Keratinocyte (primary cell): Measurements from ENCODE around the gene IL17A. TPM values are rescaled to one million over a fixed set of nuclear protein-coding genes. Genes with fewer than 3 reads are reported as not detected.

Source experiments
- DNase-seq: peaks from one replicate; pipeline ENCODE4 v3.0.0-alpha.2; 2011; ENCODE audit warnings: low read depth, missing footprints, low spot score
- FAIRE-seq: peaks from 2 replicates; lab custom pipeline; 2011; peaks lifted over from hg19 to GRCh38; lab: Jason Lieb, UNC
- H2AFZ ChIP-seq: 2 replicates; pipeline ENCODE4 v1.6.0; 2012; ENCODE audit warnings: low read length, control low read depth, inconsistent platforms; ENCODE audit not compliant: control insufficient read depth
- H3K27ac ChIP-seq: 2 replicates; pipeline ENCODE4 v1.5.1; 2011; ENCODE audit warnings: low read length; ENCODE audit not compliant: control insufficient read depth, insufficient read depth
- H3K27me3 ChIP-seq: 3 replicates; pipeline ENCODE4 v1.6.0; 2011; ENCODE audit warnings: low read length; ENCODE audit not compliant: control insufficient read depth, insufficient read depth; ENCODE audit errors: extremely low read depth
- H3K36me3 ChIP-seq, 2 experiments: 2 replicates in 1 of 2; 3 replicates in 1 of 2; pipeline ENCODE4 v1.5.1; 2011; ENCODE audit warnings: low read length in 2 of 2, mild to moderate bottlenecking in 1 of 2; ENCODE audit not compliant: control insufficient read depth in 2 of 2, insufficient read depth in 2 of 2; ENCODE audit errors: extremely low read depth in 1 of 2
- H3K4me1 ChIP-seq: 3 replicates; pipeline ENCODE4 v1.5.1; 2011; ENCODE audit warnings: low read length; ENCODE audit not compliant: control insufficient read depth, insufficient read depth; ENCODE audit errors: extremely low read depth
- H3K4me2 ChIP-seq: 3 replicates; pipeline ENCODE4 v1.6.0; 2011; ENCODE audit warnings: low read depth, low read length; ENCODE audit not compliant: control insufficient read depth, insufficient read depth; ENCODE audit errors: extremely low read depth
- H3K4me3 ChIP-seq, 3 experiments: fragments of 200-600 bp in 1 of 3; sonication (generic) in 1 of 3; 2 replicates in 2 of 3; 3 replicates in 1 of 3; pipeline ENCODE4 v1.5.1; 2011 to 2016; ENCODE audit warnings: low read length in 3 of 3, mild to moderate bottlenecking in 3 of 3, control low read depth in 2 of 3, inconsistent platforms in 1 of 3, low read depth in 1 of 3, mixed read lengths in 1 of 3, mixed run types in 1 of 3, moderate library complexity in 1 of 3; ENCODE audit not compliant: control insufficient read depth in 2 of 3, insufficient read depth in 2 of 3; ENCODE audit errors: extremely low read depth in 1 of 3
- H3K79me2 ChIP-seq: 2 replicates; pipeline ENCODE4 v1.6.0; 2012; ENCODE audit warnings: low read length; ENCODE audit not compliant: control insufficient read depth, insufficient read depth
- H3K9ac ChIP-seq: 3 replicates; pipeline ENCODE4 v1.6.0; 2011; ENCODE audit warnings: low read length; ENCODE audit not compliant: control insufficient read depth, insufficient read depth; ENCODE audit errors: extremely low read depth
- H3K9me1 ChIP-seq: 3 replicates; pipeline ENCODE4 v1.6.0; 2011; ENCODE audit warnings: low read length; ENCODE audit not compliant: control insufficient read depth, insufficient read depth; ENCODE audit errors: extremely low read depth
- H3K9me3 ChIP-seq: 2 replicates; pipeline ENCODE4 v1.5.1; 2012; ENCODE audit warnings: low read depth, low read length; ENCODE audit not compliant: control insufficient read depth
- H4K20me1 ChIP-seq: 3 replicates; pipeline ENCODE4 v1.6.0; 2011; ENCODE audit warnings: low read length; ENCODE audit not compliant: control insufficient read depth, insufficient read depth; ENCODE audit errors: extremely low read depth
- CTCF ChIP-seq, 3 experiments: IDR thresholded peaks in 1 of 3; conservative IDR thresholded peaks in 1 of 3; optimal IDR thresholded peaks in 1 of 3; 2 replicates in 2 of 3; 3 replicates in 1 of 3; pipeline versions ENCODE3 to v1.5.1; 2011; ENCODE audit warnings: low read length in 3 of 3, mild to moderate bottlenecking in 3 of 3, moderate library complexity in 2 of 3, control low read depth in 1 of 3, inconsistent platforms in 1 of 3; ENCODE audit not compliant: insufficient read depth in 2 of 3; ENCODE audit errors: extremely low read depth in 1 of 3
- EZH2 ChIP-seq: IDR thresholded peaks from one replicate; pipeline ENCODE4 v1.6.1; 2012; ENCODE audit warnings: inconsistent platforms, mild to moderate bottlenecking, low read length, moderate library complexity
- dilution Hi-C: fragments of 300-500 bp; cut with MboI; formaldehyde crosslinking; loops from one replicate; pipeline ENCODE4 v1.7.0; 2020; ENCODE audit warnings: low sequenced_read_pairs; ENCODE audit not compliant: extremely low pct_ligation_motif_present
- polyA plus RNA-seq, 5 experiments: library from polyadenylated mRNA; depleted of rRNA in 3 of 5; stranded (reverse) in 3 of 5; stranded (forward) in 1 of 5; unstranded in 1 of 5; fragments of >200 nt; gene quantifications; 1 replicate in 1 of 5; 2 replicates in 3 of 5; 3 replicates in 1 of 5; pipeline versions ENCODE4 v1.2.1 to v1.2.3, GENCODE V29; 2011 to 2012; ENCODE audit warnings: missing spikeins in 2 of 5, low read depth in 1 of 5, low replicate concordance in 1 of 5

IL17A gene
- polyA plus RNA-seq, 1 donor (not counting 4 experiments of a cell fraction or from before 2014, with no cell fraction given), result not detected

- no peak for FAIRE-seq
- Histone ChIP-seq H3K27me3 (no peaks in the 10 kb centered on the region), H2AFZ (no peak overlapping the region), H3K4me3 (no peak overlapping the region), H3K4me2 (no peak overlapping the region), H3K4me1 (no peaks in the 10 kb centered on the region), H3K9ac (no peak overlapping the region), H3K36me3 (no peaks in the 10 kb centered on the region), H3K9me1 (no peaks in the 10 kb centered on the region), H4K20me1 (no peaks in the 10 kb centered on the region), H3K9me3 (no peaks in the 10 kb centered on the region), H3K79me2 (no peaks in the 10 kb centered on the region), H3K27ac (no peak overlapping the region)
- TF ChIP-seq CTCF (optimal IDR thresholded peaks at IDR 0.05 in 1 of 3, IDR thresholded peaks at IDR 0.05 in 1 of 3, conservative IDR thresholded peaks at IDR 0.05 in 1 of 3; ENCODE audit: extremely low read depth in 1 of 3, insufficient read depth in 2 of 3, low read length in 3 of 3) (no peak), EZH2 (no peak)
- dilution Hi-C loops, result no loop called here
- DNase-seq, result no peak
Measured at GRCh38 chr6:52186480-52186879, 305 bp downstream of the IL17A start.

GRCh38 chr6:52187098-52187497 lies 923 bp downstream of the IL17A start:
- Histone ChIP-seq H3K4me2 (no peak overlapping the region), H3K4me1 (no peaks in the 10 kb centered on the region), H3K79me2 (no peaks in the 10 kb centered on the region), H3K9me1 (no peaks in the 10 kb centered on the region), H2AFZ (no peak overlapping the region), H3K9ac (no peak overlapping the region), H3K27ac (no peak overlapping the region), H3K36me3 (no peaks in the 10 kb centered on the region), H3K4me3 (no peak overlapping the region), H3K27me3 (no peaks in the 10 kb centered on the region), H3K9me3 (no peaks in the 10 kb centered on the region), H4K20me1 (no peaks in the 10 kb centered on the region)
- no peak for DNase-seq
- TF ChIP-seq EZH2 (no peak), CTCF (optimal IDR thresholded peaks at IDR 0.05 in 1 of 3, IDR thresholded peaks at IDR 0.05 in 1 of 3, conservative IDR thresholded peaks at IDR 0.05 in 1 of 3; ENCODE audit: extremely low read depth in 1 of 3, insufficient read depth in 2 of 3, low read length in 3 of 3) (no peak)
- FAIRE-seq, result no peak
- dilution Hi-C loops, result no loop called here
